Measurements from ENCODE around the gene DDX31.

DNA sequence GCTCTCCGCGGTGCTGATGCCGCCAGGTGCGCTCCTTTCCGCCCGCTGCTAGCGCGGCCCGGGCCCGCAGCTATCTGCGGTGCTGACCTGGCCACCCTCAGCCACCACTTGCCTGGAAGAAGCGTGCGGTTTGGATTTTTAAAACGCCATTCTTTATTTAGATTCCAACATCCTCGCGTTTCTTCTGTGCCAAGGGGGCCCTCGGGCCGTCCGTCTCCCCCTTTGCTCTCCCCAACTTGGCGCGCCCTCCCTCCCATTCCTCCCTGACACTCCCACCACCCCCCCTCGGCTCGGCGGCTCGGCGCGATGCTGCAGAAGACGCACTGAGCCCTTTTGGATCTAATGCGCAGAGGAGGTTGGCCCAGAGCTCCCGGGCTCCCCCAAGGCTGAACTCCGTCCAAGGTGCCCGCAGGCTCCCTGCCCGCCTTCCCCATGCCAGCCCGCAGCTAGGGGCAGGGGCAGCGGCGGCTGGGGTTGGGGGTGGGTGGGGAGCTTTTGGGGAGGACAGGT, 87.5 kb downstream of the DDX31 start, which contains the start of gene BARHL1:
- no peak for TF ChIP-seq POLR2A (IDR thresholded peaks at IDR 0.05)
- TF ChIP-seq, protein P1, sequence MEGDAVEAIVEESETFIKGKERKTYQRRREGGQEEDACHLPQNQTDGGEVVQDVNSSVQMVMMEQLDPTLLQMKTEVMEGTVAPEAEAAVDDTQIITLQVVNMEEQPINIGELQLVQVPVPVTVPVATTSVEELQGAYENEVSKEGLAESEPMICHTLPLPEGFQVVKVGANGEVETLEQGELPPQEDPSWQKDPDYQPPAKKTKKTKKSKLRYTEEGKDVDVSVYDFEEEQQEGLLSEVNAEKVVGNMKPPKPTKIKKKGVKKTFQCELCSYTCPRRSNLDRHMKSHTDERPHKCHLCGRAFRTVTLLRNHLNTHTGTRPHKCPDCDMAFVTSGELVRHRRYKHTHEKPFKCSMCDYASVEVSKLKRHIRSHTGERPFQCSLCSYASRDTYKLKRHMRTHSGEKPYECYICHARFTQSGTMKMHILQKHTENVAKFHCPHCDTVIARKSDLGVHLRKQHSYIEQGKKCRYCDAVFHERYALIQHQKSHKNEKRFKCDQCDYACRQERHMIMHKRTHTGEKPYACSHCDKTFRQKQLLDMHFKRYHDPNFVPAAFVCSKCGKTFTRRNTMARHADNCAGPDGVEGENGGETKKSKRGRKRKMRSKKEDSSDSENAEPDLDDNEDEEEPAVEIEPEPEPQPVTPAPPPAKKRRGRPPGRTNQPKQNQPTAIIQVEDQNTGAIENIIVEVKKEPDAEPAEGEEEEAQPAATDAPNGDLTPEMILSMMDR (IDR thresholded peaks at IDR 0.05) = no peak
